ENCODE results near the gene MYH6. TPM values are rescaled to one million over a fixed set of nuclear protein-coding genes. Genes with fewer than 3 reads are reported as not detected.
"Not testable (repeated sequence)": the region's sequence is repeated elsewhere in the genome, so short reads cannot be mapped to it uniquely, and the experiment has no call there.

MYH6 gene
- total RNA-seq, 1 experiment from 2014 or later: not detected

GRCh38 chr14:23404331-23404900, 3.7 kb downstream of the MYH6 start:
- in situ Hi-C loops (cut with HindIII; ENCODE audit: low pct_unique_long_range_greater_than_20kb, low sequenced_read_pairs): no loop called here
- DNase-seq (ENCODE audit: low read depth, low spot score): peak; percentile 5

- no peak for DNase-seq (ENCODE audit: low read depth, low spot score)
- in situ Hi-C loops (cut with HindIII; ENCODE audit: low pct_unique_long_range_greater_than_20kb, low sequenced_read_pairs): no loop called here
Measured at GRCh38 chr14:23403908-23404307, 4.2 kb downstream of the MYH6 start.

GRCh38 chr14:23403139-23403438, 5.0 kb downstream of the MYH6 start:
- in situ Hi-C loops (cut with HindIII; ENCODE audit: low pct_unique_long_range_greater_than_20kb, low sequenced_read_pairs): no loop called here

GRCh38 chr14:23402296-23403138, 5.6 kb downstream of the MYH6 start:
- peak; percentile 7 for DNase-seq (ENCODE audit: low read depth, low spot score)
- in situ Hi-C loops (cut with HindIII; ENCODE audit: low pct_unique_long_range_greater_than_20kb, low sequenced_read_pairs): no loop called here

More at GRCh38 chr14:23403139-23403438, 5.0 kb downstream of the MYH6 start:
- no peak for DNase-seq (ENCODE audit: low read depth, low spot score)

GRCh38 chr14:23401291-23401690, 6.8 kb downstream of the MYH6 start:
- in situ Hi-C loops (cut with HindIII; ENCODE audit: low pct_unique_long_range_greater_than_20kb, low sequenced_read_pairs): no loop called here
- no peak for DNase-seq (ENCODE audit: low read depth, low spot score)

GRCh38 chr14:23400496-23401149, 7.5 kb downstream of the MYH6 start:
- in situ Hi-C loops (cut with HindIII; ENCODE audit: low pct_unique_long_range_greater_than_20kb, low sequenced_read_pairs): not testable (repeated sequence)

GRCh38 chr14:23399591-23399990, 8.5 kb downstream of the MYH6 start:
- in situ Hi-C loops (cut with HindIII; ENCODE audit: low pct_unique_long_range_greater_than_20kb, low sequenced_read_pairs): no loop called here
- no peak for DNase-seq (ENCODE audit: low read depth, low spot score)

More at GRCh38 chr14:23400496-23401149, 7.5 kb downstream of the MYH6 start:
- DNase-seq (ENCODE audit: low read depth, low spot score): not testable (repeated sequence)

GRCh38 chr14:23399136-23399535, 8.9 kb downstream of the MYH6 start:
- no peak for DNase-seq (ENCODE audit: low read depth, low spot score)
- in situ Hi-C loops (cut with HindIII; ENCODE audit: low pct_unique_long_range_greater_than_20kb, low sequenced_read_pairs): no loop called here

- no peak for DNase-seq (ENCODE audit: low read depth, low spot score)
- in situ Hi-C loops (cut with HindIII; ENCODE audit: low pct_unique_long_range_greater_than_20kb, low sequenced_read_pairs): no loop called here
Measured at GRCh38 chr14:23398348-23398747, 9.7 kb downstream of the MYH6 start.

GRCh38 chr14:23396781-23397407, 11.2 kb downstream of the MYH6 start:
- in situ Hi-C loops (cut with HindIII; ENCODE audit: low pct_unique_long_range_greater_than_20kb, low sequenced_read_pairs): no loop called here
- DNase-seq (ENCODE audit: low read depth, low spot score): no peak

- DNase-seq (ENCODE audit: low read depth, low spot score): no peak
- in situ Hi-C loops (cut with HindIII; ENCODE audit: low pct_unique_long_range_greater_than_20kb, low sequenced_read_pairs): no loop called here
Measured at GRCh38 chr14:23396126-23396525, 11.9 kb downstream of the MYH6 start.

- DNase-seq (ENCODE audit: low read depth, low spot score): no peak
- in situ Hi-C loops (cut with HindIII; ENCODE audit: low pct_unique_long_range_greater_than_20kb, low sequenced_read_pairs): no loop called here
Measured at GRCh38 chr14:23392613-23393012, 15.5 kb downstream of the MYH6 start.

GRCh38 chr14:23389871-23390270, 18.2 kb downstream of the MYH6 start:
- in situ Hi-C loops (cut with HindIII; ENCODE audit: low pct_unique_long_range_greater_than_20kb, low sequenced_read_pairs); DNase-seq (ENCODE audit: low read depth, low spot score): not testable (repeated sequence)

- in situ Hi-C loops (cut with HindIII; ENCODE audit: low pct_unique_long_range_greater_than_20kb, low sequenced_read_pairs): no loop called here
- DNase-seq (ENCODE audit: low read depth, low spot score): no peak
Measured at GRCh38 chr14:23389396-23389795, 18.7 kb downstream of the MYH6 start.

GRCh38 chr14:23388996-23389395, 19.1 kb downstream of the MYH6 start:
- no peak for DNase-seq (ENCODE audit: low read depth, low spot score)
- in situ Hi-C loops (cut with HindIII; ENCODE audit: low pct_unique_long_range_greater_than_20kb, low sequenced_read_pairs): no loop called here

- in situ Hi-C loops (cut with HindIII; ENCODE audit: low pct_unique_long_range_greater_than_20kb, low sequenced_read_pairs): no loop called here
Measured at GRCh38 chr14:23387916-23388882, 19.9 kb downstream of the MYH6 start.

GRCh38 chr14:23386999-23387398, 21.1 kb downstream of the MYH6 start:
- in situ Hi-C loops (cut with HindIII; ENCODE audit: low pct_unique_long_range_greater_than_20kb, low sequenced_read_pairs): no loop called here
- DNase-seq (ENCODE audit: low read depth, low spot score): no peak

More at GRCh38 chr14:23387916-23388882, 19.9 kb downstream of the MYH6 start:
- no peak for DNase-seq (ENCODE audit: low read depth, low spot score)

Measured in SK-MEL-5 (cell line).